ENCODE data around the gene GATAD1.

The GATAD1 gene

GRCh38 chr7:92460109-92460508 lies 12.8 kb downstream of the GATAD1 start:
- peaks cover 30% of the 10 kb centered on the region for H3K36me3 ChIP-seq
- no peak overlapping the region for H3K27ac ChIP-seq
- DNase-seq, result no peak
- no peak overlapping the region for H3K4me3 ChIP-seq (ENCODE audit: low read depth, low read length)
- H3K9me3 ChIP-seq (ENCODE audit: severe bottlenecking), result no peaks in the 10 kb centered on the region
- H3K27me3 ChIP-seq (ENCODE audit: insufficient read depth, low read depth, severe bottlenecking), result no peaks in the 10 kb centered on the region
- TF ChIP-seq CTCF (IDR thresholded peaks at IDR 0.05; ENCODE audit: low read depth, low read length), result no peak

- H3K9me3 ChIP-seq (ENCODE audit: severe bottlenecking), result no peaks in the 10 kb centered on the region
- no peak overlapping the region for H3K27ac ChIP-seq
- H3K4me3 ChIP-seq (ENCODE audit: low read depth, low read length), result no peak overlapping the region
- no peaks in the 10 kb centered on the region for H3K27me3 ChIP-seq (ENCODE audit: insufficient read depth, low read depth, severe bottlenecking)
- TF ChIP-seq CTCF (IDR thresholded peaks at IDR 0.05; ENCODE audit: low read depth, low read length), result no peak
- peaks cover 26% of the 10 kb centered on the region for H3K36me3 ChIP-seq
- no peak for DNase-seq
These were observed 13.2 kb downstream of the GATAD1 start for GRCh38 chr7:92460510-92460909.

GRCh38 chr7:92461027-92462003 lies 14.0 kb downstream of the GATAD1 start:
- no peaks in the 10 kb centered on the region for H3K27me3 ChIP-seq (ENCODE audit: insufficient read depth, low read depth, severe bottlenecking)
- peak; percentile 72 for TF ChIP-seq CTCF (IDR thresholded peaks at IDR 0.05; ENCODE audit: low read depth, low read length)
- peaks cover 18% of the 10 kb centered on the region for H3K36me3 ChIP-seq
- H3K9me3 ChIP-seq (ENCODE audit: severe bottlenecking), result no peaks in the 10 kb centered on the region
- peak; percentile 42 for DNase-seq
- H3K4me3 ChIP-seq (ENCODE audit: low read depth, low read length), result no peak overlapping the region
- no peak overlapping the region for H3K27ac ChIP-seq

- 0 out of 2 replicates have a peak, but pooled peaks have one; percentile 10 for TF ChIP-seq CTCF (IDR thresholded peaks at IDR 0.05; ENCODE audit: low read depth, low read length)
- Histone ChIP-seq H3K4me3 (ENCODE audit: low read depth, low read length) (no peak overlapping the region), H3K27me3 (ENCODE audit: insufficient read depth, low read depth, severe bottlenecking) (no peaks in the 10 kb centered on the region), H3K9me3 (ENCODE audit: severe bottlenecking) (no peaks in the 10 kb centered on the region), H3K36me3 (peaks cover 7% of the 10 kb centered on the region), H3K27ac (no peak overlapping the region)
- DNase-seq, result no peak
These were observed 15.3 kb downstream of the GATAD1 start for GRCh38 chr7:92462560-92462959.

- DNase-seq, result no peak
- no peaks in the 10 kb centered on the region for H3K27me3 ChIP-seq (ENCODE audit: insufficient read depth, low read depth, severe bottlenecking)
- H3K9me3 ChIP-seq (ENCODE audit: severe bottlenecking), result peaks cover 8% of the 10 kb centered on the region
- no peak overlapping the region for H3K4me3 ChIP-seq (ENCODE audit: low read depth, low read length)
- H3K36me3 ChIP-seq, result no peaks in the 10 kb centered on the region
- TF ChIP-seq CTCF (IDR thresholded peaks at IDR 0.05; ENCODE audit: low read depth, low read length), result no peak
- no peak overlapping the region for H3K27ac ChIP-seq
These were observed 17.2 kb downstream of the GATAD1 start for GRCh38 chr7:92464515-92464914.

Measured in WERI-Rb-1 (cell line).